Measurements from ENCODE around the gene PCNX4. TPM values are rescaled to one million over a fixed set of nuclear protein-coding genes. Genes with fewer than 3 reads are reported as not detected.

Gene PCNX4
- polyA plus RNA-seq, 1 donor from 2014 or later, result 17.5 TPM

DNA sequence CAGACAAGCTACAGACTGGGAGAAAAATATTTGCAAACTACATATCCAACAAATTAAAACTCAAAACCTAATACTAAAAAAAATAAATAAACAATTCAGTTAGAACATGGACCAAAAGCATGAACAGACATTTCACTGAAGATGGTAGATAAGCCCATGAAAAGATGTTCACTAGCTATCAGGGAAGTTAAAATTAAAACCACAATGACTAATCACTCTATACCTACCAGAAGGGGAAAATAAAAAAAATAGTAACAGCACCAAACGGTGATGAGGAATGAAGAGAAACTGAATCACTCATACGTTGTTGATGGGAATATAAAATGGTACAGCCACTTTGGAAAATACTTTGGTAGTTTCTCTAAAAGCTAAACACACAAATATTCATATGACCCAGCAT lies 104.6 kb downstream of the PCNX4 start:
- H3K4me3 Mint-ChIP-seq, result no peak overlapping the region
- H3K27me3 Mint-ChIP-seq, result peaks cover 4% of the 10 kb centered on the region
- peaks cover 4% of the 10 kb centered on the region for H3K36me3 Mint-ChIP-seq
- H3K4me1 Mint-ChIP-seq, result peaks cover 0 to 1% (median 0%) of the 10 kb centered on the region in 3 donors
- peaks cover 1 to 14% (median 5%) of the 10 kb centered on the region in 3 donors for H3K9me3 Mint-ChIP-seq
- no peak overlapping the region for H3K27ac Mint-ChIP-seq

- peaks cover 1 to 14% (median 5%) of the 10 kb centered on the region in 3 donors for H3K9me3 Mint-ChIP-seq
- H3K36me3 Mint-ChIP-seq, result peaks cover 4% of the 10 kb centered on the region
- peaks cover 5% of the 10 kb centered on the region for H3K27me3 Mint-ChIP-seq
- H3K4me1 Mint-ChIP-seq, result peaks cover 0 to 1% (median 0%) of the 10 kb centered on the region in 3 donors
- H3K27ac Mint-ChIP-seq, result no peak overlapping the region
- H3K4me3 Mint-ChIP-seq, result no peak overlapping the region
Observed at GRCh38 chr14:60197629-60198303, 106.0 kb downstream of the PCNX4 start.

DNA sequence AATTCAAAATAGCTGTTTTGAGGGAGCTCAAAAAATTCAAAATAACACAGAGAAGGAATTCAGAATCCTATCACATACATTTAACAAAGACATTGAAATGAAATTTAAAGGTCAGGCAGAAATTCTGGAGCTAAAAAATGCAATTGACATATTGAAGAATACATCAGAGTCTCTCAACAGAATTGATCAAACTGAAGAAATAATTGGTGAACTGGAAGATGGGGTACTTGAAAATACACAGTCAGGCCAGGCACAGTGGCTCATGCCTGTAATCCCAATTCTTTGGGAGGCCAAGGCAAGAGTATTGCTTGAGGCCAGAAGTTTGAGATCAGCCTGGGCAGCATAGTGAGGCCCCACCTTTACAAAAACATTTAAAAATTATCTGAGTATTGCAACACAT lies 107.6 kb downstream of the PCNX4 start:
- H3K4me3 Mint-ChIP-seq, result no peak overlapping the region
- H3K27ac Mint-ChIP-seq, result no peak overlapping the region
- H3K4me1 Mint-ChIP-seq, result peaks cover 7 to 8% (median 7%) of the 10 kb centered on the region in 3 donors
- peaks cover 4% of the 10 kb centered on the region for H3K36me3 Mint-ChIP-seq
- peaks cover 1 to 14% (median 2%) of the 10 kb centered on the region in 3 donors for H3K9me3 Mint-ChIP-seq
- H3K27me3 Mint-ChIP-seq, result peaks cover 5% of the 10 kb centered on the region

DNA sequence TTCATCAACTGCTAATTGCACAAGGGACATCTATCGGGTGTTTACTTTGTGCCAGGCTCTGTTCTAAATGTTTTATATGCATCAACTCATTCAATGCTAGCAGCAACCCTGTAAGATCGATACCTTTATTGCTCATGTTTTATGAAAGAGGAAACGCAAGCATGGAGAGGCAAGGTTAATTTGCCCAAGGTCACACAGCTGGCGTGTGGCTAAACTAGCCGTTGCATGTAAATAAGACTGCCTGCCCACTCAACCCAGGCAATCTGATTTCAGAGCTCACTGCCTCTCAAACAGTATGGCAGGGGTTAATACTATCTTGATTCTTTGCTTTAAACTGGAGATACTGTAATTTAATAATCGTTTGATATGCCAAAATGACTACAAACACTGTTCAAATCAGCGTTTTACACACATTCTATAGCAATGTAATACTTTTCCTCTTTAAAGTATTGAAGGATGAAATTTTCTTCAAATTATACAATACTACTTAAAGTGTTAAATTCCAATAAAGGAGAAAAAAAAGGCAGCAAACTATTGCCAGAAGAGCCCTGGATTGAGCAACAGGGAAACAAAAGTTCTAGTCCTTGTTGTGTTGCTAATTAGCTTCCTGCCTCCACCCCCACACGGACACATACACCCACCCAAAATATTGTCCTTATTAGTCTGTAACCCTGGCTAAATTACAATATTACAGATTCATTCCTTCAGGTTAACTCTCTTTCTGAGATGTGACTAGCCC lies 112.5 kb downstream of the PCNX4 start:
- no peak overlapping the region for H3K27ac Mint-ChIP-seq
- peaks cover 11% of the 10 kb centered on the region for H3K27me3 Mint-ChIP-seq
- peaks cover 4% of the 10 kb centered on the region for H3K36me3 Mint-ChIP-seq
- peaks cover 0 to 9% (median 4%) of the 10 kb centered on the region in 3 donors for H3K9me3 Mint-ChIP-seq
- H3K4me3 Mint-ChIP-seq, result peak overlapping the region in 3 of 4 donors; percentile 7 to 46 (median 13)
- peaks cover 13 to 17% (median 16%) of the 10 kb centered on the region in 3 donors for H3K4me1 Mint-ChIP-seq

DNA sequence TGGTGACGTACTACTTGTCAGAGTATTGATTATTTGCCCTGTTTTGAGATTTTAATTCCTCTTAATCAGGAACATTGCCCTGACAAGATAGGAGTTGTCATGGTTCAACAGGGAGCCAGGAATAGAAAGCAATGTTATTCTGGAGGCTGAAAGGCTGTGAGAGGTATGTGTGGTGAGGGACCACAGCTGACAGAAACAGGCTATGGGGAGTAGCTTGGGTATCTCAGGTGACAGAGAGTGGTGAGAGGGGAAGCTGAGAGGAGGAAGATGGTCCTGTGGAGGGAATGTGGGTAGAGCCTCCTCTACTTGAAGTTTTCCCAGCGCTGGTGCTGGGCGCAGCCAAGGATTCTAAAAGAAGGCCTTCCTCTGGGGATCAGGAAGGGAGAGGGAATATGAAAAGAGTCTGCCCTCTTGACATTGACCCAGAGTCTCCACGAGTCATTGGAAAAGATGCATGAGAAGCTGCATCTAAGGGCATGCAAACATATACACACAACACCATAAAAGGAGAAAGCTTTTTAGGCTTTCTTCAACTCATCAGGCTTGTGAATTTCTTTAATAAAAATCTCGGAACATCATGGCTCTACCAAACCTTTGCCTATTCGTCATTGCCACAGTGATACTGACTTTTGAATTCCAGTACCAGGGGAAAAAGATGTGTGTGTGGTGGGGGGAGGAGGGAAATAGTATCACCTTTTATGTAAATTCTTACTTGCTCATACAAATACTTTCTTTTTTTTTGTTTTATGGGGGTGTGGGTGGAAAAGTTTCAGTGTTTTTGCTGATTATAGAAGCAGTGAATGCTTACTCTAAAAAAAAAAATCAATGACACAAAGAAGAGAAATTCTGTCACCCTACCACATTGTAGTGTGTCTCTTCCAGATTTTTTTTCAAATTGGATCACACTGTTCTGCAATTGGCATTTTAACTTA lies 113.4 kb downstream of the PCNX4 start:
- Mint-ChIP-seq H3K4me1 (peaks cover 13 to 17% (median 16%) of the 10 kb centered on the region in 3 donors), H3K36me3 (no peaks in the 10 kb centered on the region), H3K9me3 (peaks cover 0 to 3% (median under 1%) of the 10 kb centered on the region in 3 donors), H3K4me3 (peak overlapping the region in 1 of 4 donors; percentile 7), H3K27ac (no peak overlapping the region), H3K27me3 (peaks cover 11% of the 10 kb centered on the region)

- no peak overlapping the region for H3K27ac Mint-ChIP-seq
- no peak overlapping the region for H3K4me3 Mint-ChIP-seq
- peaks cover 12% of the 10 kb centered on the region for H3K27me3 Mint-ChIP-seq
- peaks cover 0 to 3% (median 0%) of the 10 kb centered on the region in 3 donors for H3K9me3 Mint-ChIP-seq
- H3K36me3 Mint-ChIP-seq, result no peaks in the 10 kb centered on the region
- H3K4me1 Mint-ChIP-seq, result peaks cover 13 to 17% (median 16%) of the 10 kb centered on the region in 3 donors
Observed at GRCh38 chr14:60206249-60206670, 114.5 kb downstream of the PCNX4 start.

- Mint-ChIP-seq H3K27ac (no peak overlapping the region), H3K27me3 (peaks cover 10% of the 10 kb centered on the region), H3K4me1 (peaks cover 13 to 17% (median 16%) of the 10 kb centered on the region in 3 donors), H3K4me3 (no peak overlapping the region), H3K36me3 (no peaks in the 10 kb centered on the region), H3K9me3 (peaks cover 0 to 3% (median 0%) of the 10 kb centered on the region in 3 donors)
Observed at GRCh38 chr14:60206837-60207533, 115.3 kb downstream of the PCNX4 start.

DNA sequence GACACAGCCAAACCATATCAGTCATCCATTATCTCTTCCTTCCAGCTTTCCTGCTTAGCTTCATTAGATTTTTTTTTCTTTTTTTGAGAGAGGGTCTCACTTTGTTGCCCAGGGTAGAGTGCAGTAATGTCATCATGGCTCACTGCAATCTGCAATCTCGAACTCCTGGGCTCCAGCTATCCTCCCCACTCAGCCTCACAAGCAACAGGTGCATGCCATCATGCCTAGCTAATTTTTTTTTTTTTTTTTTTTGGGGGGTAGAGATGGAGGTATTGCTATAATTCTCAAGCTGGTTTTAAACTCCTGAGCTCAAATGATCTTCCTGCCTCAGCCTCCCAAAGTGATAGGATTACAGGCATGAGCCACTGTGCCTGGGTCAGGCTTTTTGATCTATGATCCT lies 119.0 kb downstream of the PCNX4 start:
- H3K36me3 Mint-ChIP-seq, result no peaks in the 10 kb centered on the region
- peaks cover 2% of the 10 kb centered on the region for H3K27me3 Mint-ChIP-seq
- H3K4me1 Mint-ChIP-seq, result peaks cover 4 to 11% (median 8%) of the 10 kb centered on the region in 3 donors
- H3K4me3 Mint-ChIP-seq, result no peak overlapping the region
- peak overlapping the region in 1 of 3 donors; percentile 14 for H3K27ac Mint-ChIP-seq
- H3K9me3 Mint-ChIP-seq, result peaks cover 0 to 3% (median 0%) of the 10 kb centered on the region in 3 donors

DNA sequence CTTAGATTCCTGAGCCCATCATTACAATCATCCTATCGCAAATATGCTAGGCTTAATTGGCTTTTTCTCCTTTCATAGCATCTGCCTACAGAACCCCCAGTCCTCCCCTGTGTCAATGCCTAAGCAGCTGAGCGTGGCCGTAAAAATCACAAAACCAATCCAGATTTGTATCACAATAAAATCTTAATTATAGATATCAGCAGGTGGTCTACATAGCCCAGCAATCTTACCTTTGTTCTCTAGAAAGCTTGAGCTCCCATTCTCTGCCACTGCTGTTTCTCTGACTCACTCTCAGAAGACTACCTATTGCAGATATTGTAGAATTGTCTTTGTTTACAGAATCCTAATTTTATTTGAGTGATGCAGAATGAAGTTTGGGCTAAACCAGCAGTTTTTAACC lies 119.4 kb downstream of the PCNX4 start:
- Mint-ChIP-seq H3K4me1 (peaks cover 4 to 11% (median 8%) of the 10 kb centered on the region in 3 donors), H3K9me3 (peaks cover 0 to 3% (median 0%) of the 10 kb centered on the region in 3 donors), H3K27me3 (peaks cover 2% of the 10 kb centered on the region), H3K4me3 (no peak overlapping the region), H3K36me3 (no peaks in the 10 kb centered on the region), H3K27ac (peak overlapping the region in 1 of 3 donors; percentile 14)

- H3K36me3 Mint-ChIP-seq, result no peaks in the 10 kb centered on the region
- H3K4me1 Mint-ChIP-seq, result peaks cover 4 to 11% (median 8%) of the 10 kb centered on the region in 3 donors
- H3K4me3 Mint-ChIP-seq, result no peak overlapping the region
- no peak overlapping the region for H3K27ac Mint-ChIP-seq
- H3K27me3 Mint-ChIP-seq, result peaks cover 2% of the 10 kb centered on the region
- peaks cover 0 to 3% (median 0%) of the 10 kb centered on the region in 3 donors for H3K9me3 Mint-ChIP-seq
Observed at GRCh38 chr14:60212503-60213371, 121.0 kb downstream of the PCNX4 start.

DNA sequence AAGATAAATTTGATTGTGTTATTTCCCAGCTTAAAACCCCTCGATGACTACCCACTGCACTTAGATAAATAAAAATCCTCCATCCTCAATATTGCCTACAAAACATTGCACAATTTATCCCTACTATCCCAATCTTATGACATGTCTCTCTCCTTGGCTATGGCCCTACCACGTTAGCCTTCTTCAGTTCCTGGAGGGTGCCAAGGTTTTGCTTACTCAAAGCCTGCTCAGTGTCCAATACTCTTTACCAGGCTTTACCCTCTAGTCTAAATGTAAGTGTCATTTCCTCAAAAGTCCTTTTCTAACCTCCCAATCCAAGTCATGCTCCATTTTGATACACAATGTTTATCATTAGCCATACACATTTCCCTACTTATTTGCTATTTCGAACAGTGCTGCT lies 122.3 kb downstream of the PCNX4 start:
- Mint-ChIP-seq H3K4me1 (peaks cover 4 to 11% (median 8%) of the 10 kb centered on the region in 3 donors), H3K27me3 (peaks cover 2% of the 10 kb centered on the region), H3K36me3 (no peaks in the 10 kb centered on the region), H3K9me3 (peaks cover 0 to 3% (median 0%) of the 10 kb centered on the region in 3 donors), H3K27ac (no peak overlapping the region), H3K4me3 (no peak overlapping the region)

- Mint-ChIP-seq H3K27me3 (peaks cover 2% of the 10 kb centered on the region), H3K9me3 (no peaks in the 10 kb centered on the region)
Observed at GRCh38 chr14:60214415-60215126, 122.8 kb downstream of the PCNX4 start.

DNA sequence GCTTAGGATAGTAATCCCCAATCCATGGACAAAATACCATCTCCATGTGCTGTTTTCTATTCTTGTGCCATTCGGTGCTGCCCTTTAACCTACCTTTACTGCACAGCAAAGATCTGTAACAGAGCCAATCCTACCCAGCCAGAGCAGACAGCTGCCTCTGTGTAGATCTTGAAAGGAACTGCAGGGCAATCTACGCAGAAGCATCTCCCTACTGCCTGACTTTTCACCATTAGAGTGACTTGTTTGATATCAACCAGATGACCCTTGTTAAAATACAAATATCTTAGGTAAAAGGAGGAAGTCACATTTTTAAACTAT lies 123.4 kb downstream of the PCNX4 start:
- H3K27ac Mint-ChIP-seq, result no peak overlapping the region
- H3K9me3 Mint-ChIP-seq, result no peaks in the 10 kb centered on the region
- H3K36me3 Mint-ChIP-seq, result no peaks in the 10 kb centered on the region
- peaks cover 2% of the 10 kb centered on the region for H3K27me3 Mint-ChIP-seq
- no peak overlapping the region for H3K4me3 Mint-ChIP-seq
- H3K4me1 Mint-ChIP-seq, result peaks cover 4 to 11% (median 8%) of the 10 kb centered on the region in 3 donors

More at GRCh38 chr14:60214415-60215126, 122.8 kb downstream of the PCNX4 start:
- Mint-ChIP-seq H3K4me1 (peaks cover 4 to 11% (median 8%) of the 10 kb centered on the region in 3 donors), H3K36me3 (no peaks in the 10 kb centered on the region), H3K27ac (no peak overlapping the region), H3K4me3 (no peak overlapping the region)

All from IgD-negative memory B cell (primary cell).